GM12878 (cell line): ENCODE results near the gene OPTC. TPM values are rescaled to one million over a fixed set of nuclear protein-coding genes. Genes with fewer than 3 reads are reported as not detected.

Source experiments
- ATAC-seq: fragments of 200-7000 bp; cut with Tn5 transposase; 3 replicates; pipeline ENCODE4 v1.9.1; 2020; ENCODE audit warnings: mild to moderate bottlenecking, moderate library complexity
- BruUV-seq: library from RNA; stranded (reverse); fragments of 400-500 nt; replicated peaks from 2 replicates; lab custom pipeline; 2021; lab: Mats Ljungman, UMichigan
- CTCF ChIA-PET: fragments of 300-600 bp; sonication (Branson Sonifier 250); formaldehyde crosslinking; extraction: SDS; loops from one replicate; lab custom pipeline; 2021; ENCODE audit warnings: inconsistent platforms; lab: Yijun Ruan, JAX
- POLR2A ChIA-PET: fragments of 350-600 bp; formaldehyde crosslinking; extraction: SDS; loops from one replicate; lab custom pipeline; 2021; ENCODE audit warnings: inconsistent platforms; lab: Charles Lee
- RAD21 ChIA-PET: fragments of 300-600 bp; sonication (Branson Sonifier 250); formaldehyde crosslinking; loops from one replicate; lab custom pipeline; 2023; ENCODE audit warnings: antibody characterized with exemption; ENCODE audit not compliant: unreplicated experiment; lab: Charles Lee
- SMC1A ChIA-PET: fragments of 300-600 bp; sonication (Branson Sonifier 250); formaldehyde crosslinking; loops from one replicate; lab custom pipeline; 2023; ENCODE audit not compliant: unreplicated experiment, uncharacterized antibody; lab: Charles Lee
- DNase-seq: peaks from one replicate; pipeline ENCODE4 v3.0.0-alpha.2; 2011; ENCODE audit warnings: low read depth, low spot score
- FAIRE-seq: peaks from 3 replicates; lab custom pipeline; 2011; peaks lifted over from hg19 to GRCh38; lab: Jason Lieb, UNC
- H2AFZ ChIP-seq: 2 replicates; pipeline ENCODE4 v1.6.0; 2011; ENCODE audit warnings: low read depth, low read length, control low read depth; ENCODE audit not compliant: control insufficient read depth
- H3K27ac ChIP-seq: 2 replicates; pipeline ENCODE4 v1.5.1; 2011; ENCODE audit warnings: control low read depth; ENCODE audit not compliant: control insufficient read depth, insufficient read depth
- H3K27me3 ChIP-seq, 2 experiments: replicated peaks in 1 of 2; 2 replicates each; pipeline versions ENCODE4 v1.6.0 to v1.6.1; 2011; ENCODE audit warnings: low read length in 1 of 2; ENCODE audit not compliant: control insufficient read depth in 2 of 2, insufficient read depth in 2 of 2
- H3K36me3 ChIP-seq, 2 experiments: 2 replicates each; pipeline ENCODE4 v1.5.1; 2011; ENCODE audit warnings: low read length in 1 of 2; ENCODE audit not compliant: control insufficient read depth in 2 of 2, insufficient read depth in 2 of 2
- H3K4me1 ChIP-seq: 2 replicates; pipeline ENCODE4 v1.6.1; 2011; ENCODE audit warnings: mild to moderate bottlenecking, low read length, moderate library complexity, mixed read lengths; ENCODE audit not compliant: control insufficient read depth, insufficient read depth
- H3K4me2 ChIP-seq: 2 replicates; pipeline ENCODE4 v1.6.0; 2011; ENCODE audit warnings: control low read depth; ENCODE audit not compliant: control insufficient read depth, insufficient read depth
- H3K4me3 ChIP-seq: fragments of 200-600 bp; sonication (generic); 2 replicates; pipeline ENCODE4 v1.5.1; 2016
- H3K79me2 ChIP-seq: 2 replicates; pipeline ENCODE4 v1.6.0; 2011; ENCODE audit warnings: low read length; ENCODE audit not compliant: control insufficient read depth, insufficient read depth
- H3K9ac ChIP-seq: 2 replicates; pipeline ENCODE4 v1.8.0; 2011; ENCODE audit warnings: low read length, control low read depth, mixed read lengths; ENCODE audit not compliant: control insufficient read depth, insufficient read depth
- H3K9me3 ChIP-seq: replicated peaks from 3 replicates; pipeline ENCODE4 v1.5.1; 2011; ENCODE audit warnings: mild to moderate bottlenecking, low read length; ENCODE audit not compliant: control insufficient read depth, insufficient read depth
- H4K20me1 ChIP-seq: 2 replicates; pipeline ENCODE4 v1.6.0; 2011; ENCODE audit not compliant: control insufficient read depth, insufficient read depth
- ATF3 ChIP-seq: IDR thresholded peaks from 2 replicates; pipeline ENCODE4 v1.6.1; 2011; ENCODE audit warnings: low read depth, mild to moderate bottlenecking, low read length, moderate library complexity, borderline replicate concordance; ENCODE audit errors: extremely low read depth
- BHLHE40 ChIP-seq, 2 experiments: fragments of 450-650 bp in 1 of 2; IDR thresholded peaks; 2 replicates each; pipeline ENCODE4 v1.6.1; 2011 to 2017; ENCODE audit warnings: low read depth in 2 of 2, borderline replicate concordance in 1 of 2, improper control_type of control experiment in 1 of 2, low read length in 1 of 2, mild to moderate bottlenecking in 1 of 2
- CHD2 ChIP-seq: IDR thresholded peaks from 2 replicates; pipeline ENCODE4 v1.6.1; 2011; ENCODE audit warnings: low read depth, low read length, improper control_type of control experiment, borderline replicate concordance
- CTCF ChIP-seq, 3 experiments: IDR thresholded peaks in 2 of 3; conservative IDR thresholded peaks in 1 of 3; 2 replicates each; pipeline ENCODE4 v1.5.1; 2011; ENCODE audit warnings: low read depth in 3 of 3, low read length in 3 of 3, mild to moderate bottlenecking in 3 of 3, control low read depth in 2 of 3, moderate library complexity in 2 of 3, inconsistent platforms in 1 of 3, mixed read lengths in 1 of 3; ENCODE audit not compliant: control insufficient read depth in 2 of 3, insufficient read depth in 1 of 3; ENCODE audit errors: extremely low read depth in 1 of 3
- NFYB ChIP-seq: IDR thresholded peaks from 2 replicates; pipeline ENCODE4 v1.6.1; 2011; ENCODE audit warnings: low read depth, mild to moderate bottlenecking, low read length, improper control_type of control experiment, moderate library complexity; ENCODE audit not compliant: insufficient read depth
- REST ChIP-seq: IDR thresholded peaks from 2 replicates; pipeline ENCODE4 v1.6.1; 2012; ENCODE audit warnings: mild to moderate bottlenecking, low read depth, low read length
- RFX5 ChIP-seq: IDR thresholded peaks from 2 replicates; pipeline ENCODE4 v1.6.1; 2011; ENCODE audit warnings: low read depth, low read length, improper control_type of control experiment
- WRNIP1 ChIP-seq: IDR thresholded peaks from 2 replicates; pipeline ENCODE4 v1.6.1; 2011; ENCODE audit warnings: low read depth, low read length, improper control_type of control experiment, borderline replicate concordance
- YY1 ChIP-seq: IDR thresholded peaks from 2 replicates; pipeline ENCODE4 v1.6.1; 2011; ENCODE audit warnings: low read depth, mild to moderate bottlenecking, low read length
- ZBTB4 ChIP-seq: fragments of 450-650 bp; formaldehyde crosslinking; IDR thresholded peaks from 2 replicates; pipeline ENCODE4 v1.4.0; 2022; ENCODE audit warnings: mild to moderate bottlenecking, moderate library complexity
- ZNF384 ChIP-seq: IDR thresholded peaks from 2 replicates; pipeline ENCODE4 v1.6.1; 2012; ENCODE audit warnings: low read depth, mild to moderate bottlenecking, low read length, improper control_type of control experiment, borderline replicate concordance
- WGBS: methylation state at CpG from one replicate; pipeline ENCODE4 v1.1.6; 2016; ENCODE audit warnings: low lambda C conversion rate; ENCODE audit not compliant: insufficient replicate concordance, insufficient coverage; ENCODE audit errors: missing lambda C conversion rate; 5-methylcytosine and 5-hydroxymethylcytosine counted together
- in situ Hi-C: fragments of 300-500 bp; cut with MboI; formaldehyde crosslinking; loops from 9 replicates; pipeline ENCODE4 v1.14.3; 2018; ENCODE audit warnings: mixed read lengths
- intact Hi-C: fragments of 100-400 bp; cut with micrococcal nuclease; formaldehyde crosslinking; loops from one replicate; pipeline ENCODE4 v1.14.2; 2022; ENCODE audit not compliant: unreplicated experiment
- polyA plus RNA-seq, 11 experiments: library from polyadenylated mRNA; depleted of rRNA in 4 of 11; unstranded in 6 of 11; stranded (reverse) in 5 of 11; fragments of >200 nt; fragmentation: Nextera tagmentation in 4 of 11; fragmentation: Illumina TruSeq in 1 of 11; extraction: Ambion mirVana in 4 of 11; extraction: Trizol in 1 of 11; gene quantifications; 1 replicate in 1 of 11; 2 replicates in 10 of 11; pipeline versions ENCODE4 v1.2.1 to v1.2.3, GENCODE V29; 2011 to 2016; ENCODE audit warnings: inconsistent platforms in 2 of 11, missing spikeins in 2 of 11, low read depth in 1 of 11
- total RNA-seq, 4 experiments: library from RNA; depleted of rRNA in 3 of 4; stranded (reverse); fragments of >200 nt in 3 of 4; fragmentation: Illumina TruSeq in 1 of 4; extraction: Trizol in 1 of 4; gene quantifications; 2 replicates each; pipeline versions ENCODE4 v1.2.1 to v1.2.3, GENCODE V29; 2013 to 2021

Gene OPTC
- total and polyA plus RNA-seq, 10 of the 15 experiments (the other 5 are each of a cell fraction or from before 2014, with no cell fraction given), result not detected

GRCh38 chr1:203512517-203512847, 18.5 kb downstream of the OPTC start:
- FAIRE-seq (no peak), ATAC-seq (no peak; the same call in 2 of the 3 replicates), DNase-seq (no peak)
- Histone ChIP-seq H3K79me2 (no peaks in the 10 kb centered on the region), H3K9me3 (no peaks in the 10 kb centered on the region), H2AFZ (no peak overlapping the region), H3K4me1 (no peaks in the 10 kb centered on the region; the same call in 1 of the 2 replicates), H3K36me3 (no peaks in the 10 kb centered on the region), H3K27ac (no peak overlapping the region), H4K20me1 (no peaks in the 10 kb centered on the region), H3K4me2 (no peak overlapping the region), H3K4me3 (no peak overlapping the region), H3K9ac (no peak overlapping the region), H3K27me3 (peaks cover 0 to 3% of the 10 kb centered on the region in 2 experiments; a peak in 1 of 4 replicates)
- ChIA-PET RAD21 (no interaction called here), POLR2A (no interaction called here), SMC1A (no interaction called here), CTCF (interaction anchor here (1.0 to 2.6 kb wide), 2 partner anchors 23 to 189 kb away, joined by 3 to 10 read pairs; no protein-coding TSS in a partner anchor)
- in situ Hi-C loops, result no loop called here
- 0% methylated on average over 1 of the region's 1 CpG for WGBS
- no TSS peak for BruUV-seq
- intact Hi-C loops, result no loop called here
- TF ChIP-seq REST (no peak), WRNIP1 (no peak), ATF3 (no peak), CHD2 (no peak), YY1 (no peak), ZNF384 (no peak), NFYB (no peak), CTCF (IDR thresholded peaks at IDR 0.05 in 2 of 3, conservative IDR thresholded peaks at IDR 0.05 in 1 of 3; ENCODE audit: control insufficient read depth in 2 of 3, extremely low read depth in 1 of 3, insufficient read depth in 1 of 3, low read depth in 3 of 3, low read length in 3 of 3) (no peak), ZBTB4 (no peak), BHLHE40 (IDR thresholded peaks at IDR 0.05; ENCODE audit: borderline replicate concordance in 1 of 2, low read depth in 2 of 2, low read length in 1 of 2) (no peak), RFX5 (no peak)
